OCI-LY1 (cell line): ENCODE results near the gene TRMT44.

ENCODE experiments used
- H2AFZ ChIP-seq: fragments of 200-600 bp; sonication (generic), shearing (Covaris generic); 2 replicates; pipeline ENCODE4 v1.6.0; 2014; ENCODE audit warnings: antibody characterized with exemption, mild to moderate bottlenecking, low read length
- H3F3A ChIP-seq: fragments of 200-600 bp; sonication (generic), shearing (Covaris generic); 2 replicates; pipeline ENCODE4 v1.6.0; 2014; ENCODE audit warnings: mild to moderate bottlenecking, antibody characterized with exemption, low read length, moderate library complexity; ENCODE audit not compliant: insufficient read depth
- H3K27ac ChIP-seq: fragments of 200-600 bp; sonication (generic); 2 replicates; pipeline ENCODE4 v1.5.1; 2014; ENCODE audit warnings: low read length, mixed run types, mild to moderate bottlenecking, low read depth; ENCODE audit not compliant: poor library complexity, severe bottlenecking
- H3K27me3 ChIP-seq: fragments of 200-600 bp; sonication (generic); 2 replicates; pipeline ENCODE4 v1.6.0; 2014; ENCODE audit warnings: antibody characterized with exemption, mild to moderate bottlenecking, low read length, moderate library complexity; ENCODE audit not compliant: insufficient read depth
- H3K36me3 ChIP-seq: fragments of 200-600 bp; sonication (generic); 2 replicates; pipeline ENCODE4 v1.6.1; 2014; ENCODE audit warnings: mild to moderate bottlenecking, antibody characterized with exemption, low read length, moderate library complexity, mixed read lengths; ENCODE audit not compliant: insufficient read depth
- H3K4me1 ChIP-seq: fragments of 200-600 bp; sonication (generic); 2 replicates; pipeline ENCODE4 v1.5.1; 2014; ENCODE audit warnings: mild to moderate bottlenecking, low read length, moderate library complexity; ENCODE audit not compliant: insufficient read depth, severe bottlenecking
- H3K4me2 ChIP-seq: fragments of 200-600 bp; sonication (generic), shearing (Covaris generic); 2 replicates; pipeline ENCODE4 v1.6.1; 2014; ENCODE audit warnings: low read length
- H3K4me3 ChIP-seq: fragments of 200-600 bp; sonication (generic); 2 replicates; pipeline ENCODE4 v1.5.1; 2014; ENCODE audit warnings: low read length, low read depth, mild to moderate bottlenecking, mixed read lengths; ENCODE audit not compliant: poor library complexity, severe bottlenecking
- H3K79me2 ChIP-seq: fragments of 200-600 bp; shearing (Covaris generic); 2 replicates; pipeline ENCODE4 v1.6.1; 2016; ENCODE audit warnings: mixed run types, low read length, mixed read lengths; ENCODE audit not compliant: insufficient read depth
- H3K9ac ChIP-seq: fragments of 200-600 bp; sonication (generic), shearing (Covaris generic); 2 replicates; pipeline ENCODE4 v1.6.1; 2014; ENCODE audit warnings: mild to moderate bottlenecking, low read length, mixed read lengths
- H3K9me2 ChIP-seq: fragments of 200-600 bp; sonication (generic), shearing (Covaris generic); 2 replicates; pipeline ENCODE4 v1.6.1; 2014; ENCODE audit warnings: low read depth, mild to moderate bottlenecking, low read length, mixed read lengths
- H3K9me3 ChIP-seq: fragments of 200-600 bp; shearing (Covaris generic); 2 replicates; pipeline ENCODE4 v1.6.1; 2014; ENCODE audit warnings: low read length, mixed read lengths
- H4K20me1 ChIP-seq: fragments of 200-600 bp; sonication (generic), shearing (Covaris generic); 2 replicates; pipeline ENCODE4 v1.6.0; 2016; ENCODE audit warnings: mild to moderate bottlenecking, low read length; ENCODE audit not compliant: insufficient read depth
- EZH2 ChIP-seq: fragments of 200-600 bp; sonication (generic), shearing (Covaris generic); IDR thresholded peaks from 2 replicates; pipeline ENCODE4 v1.8.0; 2017; ENCODE audit warnings: borderline replicate concordance, mixed run types, mild to moderate bottlenecking, antibody characterized with exemption, low read length, moderate library complexity, mixed read lengths
- TF ChIP-seq, protein P1 (sequence below): fragments of 200-600 bp; sonication (generic), shearing (Covaris generic); IDR thresholded peaks from 2 replicates; pipeline ENCODE4 v1.5.1; 2017; ENCODE audit warnings: mild to moderate bottlenecking, antibody characterized with exemption, low read length, moderate library complexity, mixed read lengths

TRMT44 gene

GRCh38 chr4:8401665-8402064 lies 38.9 kb upstream of the TRMT44 start:
- H3K9me3 ChIP-seq: no peaks in the 10 kb centered on the region
- peak overlapping the region; percentile 14; the same call in 1 of the 2 replicates for H3K4me2 ChIP-seq
- no peaks in the 10 kb centered on the region for H4K20me1 ChIP-seq
- no peaks in the 10 kb centered on the region for H3K27me3 ChIP-seq
- H3K36me3 ChIP-seq: peaks cover 9% of the 10 kb centered on the region; the same call in 1 of the 2 replicates
- no peaks in the 10 kb centered on the region for H3K9me2 ChIP-seq
- TF ChIP-seq, protein P1, sequence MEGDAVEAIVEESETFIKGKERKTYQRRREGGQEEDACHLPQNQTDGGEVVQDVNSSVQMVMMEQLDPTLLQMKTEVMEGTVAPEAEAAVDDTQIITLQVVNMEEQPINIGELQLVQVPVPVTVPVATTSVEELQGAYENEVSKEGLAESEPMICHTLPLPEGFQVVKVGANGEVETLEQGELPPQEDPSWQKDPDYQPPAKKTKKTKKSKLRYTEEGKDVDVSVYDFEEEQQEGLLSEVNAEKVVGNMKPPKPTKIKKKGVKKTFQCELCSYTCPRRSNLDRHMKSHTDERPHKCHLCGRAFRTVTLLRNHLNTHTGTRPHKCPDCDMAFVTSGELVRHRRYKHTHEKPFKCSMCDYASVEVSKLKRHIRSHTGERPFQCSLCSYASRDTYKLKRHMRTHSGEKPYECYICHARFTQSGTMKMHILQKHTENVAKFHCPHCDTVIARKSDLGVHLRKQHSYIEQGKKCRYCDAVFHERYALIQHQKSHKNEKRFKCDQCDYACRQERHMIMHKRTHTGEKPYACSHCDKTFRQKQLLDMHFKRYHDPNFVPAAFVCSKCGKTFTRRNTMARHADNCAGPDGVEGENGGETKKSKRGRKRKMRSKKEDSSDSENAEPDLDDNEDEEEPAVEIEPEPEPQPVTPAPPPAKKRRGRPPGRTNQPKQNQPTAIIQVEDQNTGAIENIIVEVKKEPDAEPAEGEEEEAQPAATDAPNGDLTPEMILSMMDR: no peak
- no peak for TF ChIP-seq EZH2
- H3K4me3 ChIP-seq: no peak overlapping the region
- peak overlapping the region; percentile 75 for H3K27ac ChIP-seq
- no peaks in the 10 kb centered on the region for H3F3A ChIP-seq
- peak overlapping the region; percentile 33; the same call in 1 of the 2 replicates for H3K9ac ChIP-seq
- no peak overlapping the region for H2AFZ ChIP-seq
- H3K79me2 ChIP-seq: no peaks in the 10 kb centered on the region
- H3K4me1 ChIP-seq: peaks cover 47% of the 10 kb centered on the region

- peaks cover 42% of the 10 kb centered on the region for H3K4me1 ChIP-seq
- H3K27ac ChIP-seq: peak overlapping the region; percentile 75
- H3K9ac ChIP-seq: peak overlapping the region; percentile 38; the same call in 1 of the 2 replicates
- no peaks in the 10 kb centered on the region for H4K20me1 ChIP-seq
- H3K9me2 ChIP-seq: no peaks in the 10 kb centered on the region
- H3K9me3 ChIP-seq: no peaks in the 10 kb centered on the region
- H3K79me2 ChIP-seq: no peaks in the 10 kb centered on the region
- no peak overlapping the region for H2AFZ ChIP-seq
- H3K4me3 ChIP-seq: no peak overlapping the region
- TF ChIP-seq, protein P1: no peak
- TF ChIP-seq EZH2: no peak
- H3K36me3 ChIP-seq: peaks cover 9% of the 10 kb centered on the region; the same call in 1 of the 2 replicates
- no peaks in the 10 kb centered on the region for H3K27me3 ChIP-seq
- H3K4me2 ChIP-seq: no peak overlapping the region
- H3F3A ChIP-seq: no peaks in the 10 kb centered on the region
Measured at GRCh38 chr4:8402181-8402597, 38.4 kb upstream of the TRMT44 start.

DNA sequence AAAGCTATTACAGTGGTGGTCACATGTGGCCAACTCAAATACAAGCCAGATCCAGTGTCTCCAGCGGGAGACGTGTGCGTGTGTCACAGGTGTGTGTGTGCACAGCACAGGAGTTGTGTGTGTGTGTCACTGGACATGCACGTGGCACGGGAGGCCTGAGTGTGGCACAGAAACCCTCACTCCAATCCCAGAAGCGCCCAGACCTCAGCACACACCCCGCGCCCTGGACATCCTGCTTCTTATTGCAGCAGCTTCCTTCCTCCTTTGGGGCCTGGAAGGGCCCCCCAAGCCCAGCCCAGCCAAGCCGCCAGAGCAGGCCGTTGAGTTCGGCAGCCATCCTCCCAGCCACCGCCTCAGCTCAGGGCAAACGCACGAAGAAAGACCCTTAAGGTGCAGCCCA lies 37.9 kb upstream of the TRMT44 start:
- H3K9me2 ChIP-seq: no peaks in the 10 kb centered on the region
- no peaks in the 10 kb centered on the region for H4K20me1 ChIP-seq
- no peak for TF ChIP-seq EZH2
- TF ChIP-seq, protein P1: no peak
- H3K36me3 ChIP-seq: peaks cover 9% of the 10 kb centered on the region; the same call in 1 of the 2 replicates
- H3F3A ChIP-seq: no peaks in the 10 kb centered on the region
- H3K79me2 ChIP-seq: no peaks in the 10 kb centered on the region
- no peak overlapping the region for H2AFZ ChIP-seq
- peak overlapping the region; percentile 38; the same call in 1 of the 2 replicates for H3K9ac ChIP-seq
- peaks cover 38% of the 10 kb centered on the region for H3K4me1 ChIP-seq
- H3K4me3 ChIP-seq: no peak overlapping the region
- no peak overlapping the region for H3K4me2 ChIP-seq
- H3K27me3 ChIP-seq: no peaks in the 10 kb centered on the region
- no peaks in the 10 kb centered on the region for H3K9me3 ChIP-seq
- H3K27ac ChIP-seq: peak overlapping the region; percentile 75
